ENCODE results near the gene ATP2B2. TPM values are rescaled to one million over a fixed set of nuclear protein-coding genes. Genes with fewer than 3 reads are reported as not detected.

The ATP2B2 gene
- total RNA-seq, 1 experiment from 2014 or later: not detected

GRCh38 chr3:10289077-10289476, 216.3 kb downstream of the ATP2B2 start:
- H3K27me3 ChIP-seq (ENCODE audit: insufficient read depth, low read length): no peaks in the 10 kb centered on the region
- intact Hi-C loops (cut with micrococcal nuclease): no loop called here
- H4K20me1 ChIP-seq (ENCODE audit: insufficient read depth): no peaks in the 10 kb centered on the region
- no peaks in the 10 kb centered on the region for H3K9me2 ChIP-seq (ENCODE audit: insufficient read depth)
- ChIA-PET POLR2A (no interaction called here), RAD21 (ENCODE audit: low non-redundant PET in 1 of 2, low total read pairs in 2 of 2, uncharacterized antibody in 2 of 2, unreplicated experiment in 2 of 2) (no interaction called here), CTCF (no interaction called here)
- H3K4me2 ChIP-seq (ENCODE audit: low read length): no peak overlapping the region
- no peaks in the 10 kb centered on the region for H3K9me3 ChIP-seq (ENCODE audit: control insufficient read depth in 1 of 2, insufficient read depth in 1 of 2, low read depth in 1 of 2, low read length in 2 of 2)
- no peaks in the 10 kb centered on the region for H3K79me2 ChIP-seq (ENCODE audit: insufficient read depth, low read length)
- no TSS peak for BruUV-seq (replicated peaks)
- H2AFZ ChIP-seq (ENCODE audit: low read depth, low read length, poor library complexity, severe bottlenecking): no peak overlapping the region
- no peak overlapping the region for H3K4me3 ChIP-seq (replicated peaks in 1 of 2; ENCODE audit: low read depth in 1 of 2, low read length in 2 of 2)
- H3K9ac ChIP-seq (ENCODE audit: low read length): no peak overlapping the region
- DNase-seq (ENCODE audit: low read depth, low spot score) (no peak), ATAC-seq (no peak)
- H3K27ac ChIP-seq (ENCODE audit: low read depth, low read length): no peak overlapping the region
- TF ChIP-seq MAX (IDR thresholded peaks at IDR 0.05): no peak
- H3K36me3 ChIP-seq (ENCODE audit: control insufficient read depth in 1 of 2, insufficient read depth in 2 of 2, low read length in 2 of 2): peaks cover 8% of the 10 kb centered on the region in 2 experiments; a peak in 1 of 4 replicates
- peaks cover 0 to 9% of the 10 kb centered on the region in 2 experiments; a peak in 2 of 4 replicates for H3K4me1 ChIP-seq (ENCODE audit: control insufficient read depth in 1 of 2, insufficient read depth in 2 of 2, low read length in 2 of 2)

- ChIA-PET CTCF (no interaction called here), POLR2A (no interaction called here), RAD21 (ENCODE audit: low non-redundant PET in 1 of 2, low total read pairs in 2 of 2, uncharacterized antibody in 2 of 2, unreplicated experiment in 2 of 2) (no interaction called here)
- Histone ChIP-seq H2AFZ (ENCODE audit: low read depth, low read length, poor library complexity, severe bottlenecking) (no peak overlapping the region), H3K27ac (ENCODE audit: low read depth, low read length) (no peak overlapping the region), H3K27me3 (ENCODE audit: insufficient read depth, low read length) (no peaks in the 10 kb centered on the region), H3K9me3 (ENCODE audit: control insufficient read depth in 1 of 2, insufficient read depth in 1 of 2, low read depth in 1 of 2, low read length in 2 of 2) (no peaks in the 10 kb centered on the region), H3K36me3 (ENCODE audit: control insufficient read depth in 1 of 2, insufficient read depth in 2 of 2, low read length in 2 of 2) (peaks cover 8% of the 10 kb centered on the region in 2 experiments; a peak in 1 of 4 replicates), H3K9ac (ENCODE audit: low read length) (no peak overlapping the region), H3K4me1 (ENCODE audit: control insufficient read depth in 1 of 2, insufficient read depth in 2 of 2, low read length in 2 of 2) (peaks cover 0 to 9% of the 10 kb centered on the region in 2 experiments; a peak in 2 of 4 replicates), H3K4me2 (ENCODE audit: low read length) (no peak overlapping the region), H4K20me1 (ENCODE audit: insufficient read depth) (no peaks in the 10 kb centered on the region), H3K4me3 (replicated peaks in 1 of 2; ENCODE audit: low read depth in 1 of 2, low read length in 2 of 2) (no peak overlapping the region), H3K79me2 (ENCODE audit: insufficient read depth, low read length) (no peaks in the 10 kb centered on the region), H3K9me2 (ENCODE audit: insufficient read depth) (no peaks in the 10 kb centered on the region)
- no peak for TF ChIP-seq POLR2AphosphoS5 (IDR thresholded peaks at IDR 0.05; ENCODE audit: low read depth, low read length)
- no peak for TF ChIP-seq ATF3 (IDR thresholded peaks at IDR 0.05)
- TF ChIP-seq SRF (IDR thresholded peaks at IDR 0.05; ENCODE audit: low read depth): no peak
- no peak for TF ChIP-seq FOSL1 (IDR thresholded peaks at IDR 0.05; ENCODE audit: low read depth)
- no peak for TF ChIP-seq EZH2 (IDR thresholded peaks at IDR 0.05)
- no peak for TF ChIP-seq ELF1 (IDR thresholded peaks at IDR 0.05; ENCODE audit: borderline replicate concordance, low read depth)
- no peak for TF ChIP-seq JUND (IDR thresholded peaks at IDR 0.05)
- no peak for TF ChIP-seq ZFX (IDR thresholded peaks at IDR 0.05)
- TF ChIP-seq EZH2phosphoT487 (IDR thresholded peaks at IDR 0.05; ENCODE audit: borderline replicate concordance): no peak
- no peak for TF ChIP-seq CBX3 (IDR thresholded peaks at IDR 0.05; ENCODE audit: low read depth)
- TF ChIP-seq CEBPB (IDR thresholded peaks at IDR 0.05; ENCODE audit: low read depth): no peak
- TF ChIP-seq ZNF274 (IDR thresholded peaks at IDR 0.05; ENCODE audit: low read depth, low read length): no peak
- TF ChIP-seq MAX (IDR thresholded peaks at IDR 0.05): no peak
- TF ChIP-seq SP1 (IDR thresholded peaks at IDR 0.05; ENCODE audit: low read depth): no peak
- intact Hi-C loops (cut with micrococcal nuclease): no loop called here
- BruUV-seq (replicated peaks): no TSS peak
- no peak for ATAC-seq
- no peak for DNase-seq (ENCODE audit: low read depth, low spot score)
Observed at GRCh38 chr3:10288575-10288960, 216.8 kb downstream of the ATP2B2 start.

Measured in HCT116 (cell line).